Adipose tissue (tissue), 3 donors: Measurements from ENCODE around the gene GORASP2. TPM values are rescaled to one million over a fixed set of nuclear protein-coding genes. Genes with fewer than 3 reads are reported as not detected.

Source experiments
- polyA plus RNA-seq, 3 donors: library from polyadenylated mRNA; stranded (reverse); fragments of 200-250 nt; gene quantifications; one replicate each; pipeline ENCODE4 v1.2.3, GENCODE V29; 2013
- donor health status: healthy with polysubstance abuse.
- donor health status: Bipolar disorder and iron deficiency.
- donor health status: healthy.

GORASP2 gene
- polyA plus RNA-seq, 3 donors, result 30.0 to 43.8 (median 41.4) TPM

Other genes with a start within 250 kb of the GORASP2 start
- gene SP5, start 213.9 kb upstream of the GORASP2 start, polyA plus RNA-seq, result under 1 TPM in 2 of 3 donors, not detected in 1; 0.18 to 0.28 TPM
- gene ERICH2, start 158.9 kb upstream of the GORASP2 start, polyA plus RNA-seq, result 1 to 10 TPM in 2 of 3 donors, under 1 TPM in 1; 0.54 to 1.6 (median 1.5) TPM
- gene GAD1, start 112.4 kb upstream of the GORASP2 start, polyA plus RNA-seq, result under 1 TPM in 2 of 3 donors, not detected in 1; 0.04 to 0.15 TPM
- gene TLK1, start 231.6 kb downstream of the GORASP2 start, polyA plus RNA-seq, result 1 to 10 TPM; 6.4 to 9.9 (median 6.7) TPM